ENCODE results near the gene EIF3F.

- no peak for TF ChIP-seq POLR2A (IDR thresholded peaks at IDR 0.05)
- TF ChIP-seq CTCF (IDR thresholded peaks at IDR 0.05), result no peak
- no peak for TF ChIP-seq EP300 (IDR thresholded peaks at IDR 0.05)
Measured at GRCh38 chr11:7941146-7941545, 46.0 kb upstream of the EIF3F start.

All from suprapubic skin (tissue), 3 donors.